Inflammatory macrophage (primary cell): ENCODE results near the gene UCK2.

Source experiments
- DNase-seq, 2 donors: peaks; one replicate each; pipeline ENCODE4 v3.0.0-alpha.2; 2020 to 2022

Gene UCK2

GRCh38 chr1:165834881-165835280 lies 7.5 kb downstream of the UCK2 start:
- no peak for DNase-seq

GRCh38 chr1:165836664-165837482 lies 9.5 kb downstream of the UCK2 start:
- DNase-seq: peak; percentile 25 to 30

GRCh38 chr1:165837838-165838364 lies 10.5 kb downstream of the UCK2 start:
- DNase-seq: no peak

- no peak for DNase-seq
Measured at GRCh38 chr1:165840423-165840822, 13.0 kb downstream of the UCK2 start.

- no peak for DNase-seq
Measured at GRCh38 chr1:165841582-165842017, 14.2 kb downstream of the UCK2 start.

GRCh38 chr1:165842023-165842670 lies 14.7 kb downstream of the UCK2 start:
- DNase-seq: no peak

GRCh38 chr1:165842671-165843129 lies 15.3 kb downstream of the UCK2 start:
- peak; percentile 23 to 36 for DNase-seq

- no peak for DNase-seq
Measured at GRCh38 chr1:165843304-165843703, 15.9 kb downstream of the UCK2 start.

- no peak for DNase-seq
Measured at GRCh38 chr1:165844114-165844798, 16.8 kb downstream of the UCK2 start.

GRCh38 chr1:165844933-165845332 lies 17.5 kb downstream of the UCK2 start:
- DNase-seq: no peak

- no peak for DNase-seq
Measured at GRCh38 chr1:165845569-165845968, 18.2 kb downstream of the UCK2 start.

GRCh38 chr1:165845992-165846748 lies 18.8 kb downstream of the UCK2 start:
- DNase-seq: no peak

- DNase-seq: no peak
Measured at GRCh38 chr1:165847486-165847885, 20.1 kb downstream of the UCK2 start.

GRCh38 chr1:165849353-165850133 lies 22.1 kb downstream of the UCK2 start:
- DNase-seq: peak; percentile 52 to 70

- DNase-seq: peak; percentile 46 to 52
Measured at GRCh38 chr1:165851034-165851658, 23.7 kb downstream of the UCK2 start.

- DNase-seq: no peak
Measured at GRCh38 chr1:165852871-165853270, 25.5 kb downstream of the UCK2 start.

GRCh38 chr1:165853528-165854075 lies 26.2 kb downstream of the UCK2 start:
- no peak for DNase-seq

GRCh38 chr1:165854101-165854845 lies 26.9 kb downstream of the UCK2 start:
- peak; percentile 94 to 96 for DNase-seq

- DNase-seq: peak; percentile 69 to 78
Measured at GRCh38 chr1:165855010-165855838, 27.8 kb downstream of the UCK2 start.
